ENCODE results near the gene UNG. TPM values are rescaled to one million over a fixed set of nuclear protein-coding genes. Genes with fewer than 3 reads are reported as not detected.

UNG gene
- total RNA-seq, 4 donors from 2014 or later: 6.7 to 29.4 (median 20.9) TPM

DNA sequence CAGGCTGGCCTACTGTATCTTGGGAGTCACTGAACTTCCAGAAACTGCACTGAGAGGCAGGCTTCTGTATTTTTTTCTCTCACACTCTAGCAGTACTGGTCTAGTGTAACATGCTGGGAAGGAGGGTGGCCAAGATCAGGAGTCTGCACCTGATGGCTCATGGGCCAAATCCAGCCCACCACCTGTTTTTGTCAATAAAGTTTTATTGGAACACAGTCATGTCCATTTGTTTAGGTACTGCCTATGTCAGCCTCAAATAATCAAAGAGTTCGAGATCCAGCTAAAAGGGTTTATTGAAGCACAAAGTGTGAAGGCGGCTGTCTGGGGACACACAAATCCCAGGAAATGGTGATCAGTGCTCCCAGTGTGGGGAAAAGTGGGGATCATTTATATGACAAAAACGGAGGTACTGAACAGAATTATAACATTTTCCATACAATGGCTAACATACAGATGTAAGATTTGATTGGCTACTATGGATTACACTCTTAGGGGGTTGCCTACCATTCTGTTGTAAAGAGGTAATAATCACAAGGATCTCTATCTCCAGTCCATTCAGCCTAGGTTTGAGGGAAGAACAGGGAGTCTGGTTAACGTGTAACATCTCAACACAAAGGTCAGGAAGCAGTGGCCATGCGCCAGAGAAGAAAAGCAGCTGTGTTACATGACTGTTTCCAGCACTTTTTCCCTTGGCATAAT lies 32.1 kb upstream of the UNG start:
- Histone ChIP-seq H3K9me3 (no peaks in the 10 kb centered on the region), H3K4me1 (peaks cover 0 to 26% (median 7%) of the 10 kb centered on the region in 4 donors), H3K36me3 (peaks cover 0 to 19% (median 3%) of the 10 kb centered on the region in 4 donors), H3K27ac (peak overlapping the region; percentile 33 to 69 (median 66)), H3K4me3 (no peak overlapping the region), H3K27me3 (no peaks in the 10 kb centered on the region)
- intact Hi-C loops (cut with DNase I; ENCODE audit: low total_unique reads): no loop called here
- in situ Hi-C loops (cut with MboI; ENCODE audit: low pct_ligation_motif_present in 1 of 4, low pct_unique_long_range_greater_than_20kb in 1 of 4, low sequenced_read_pairs in 3 of 4): no loop called here
- peak; percentile 67 for DNase-seq
- WGBS, 2 donors (ENCODE audit: low coverage in 1 of 2): 49 to 67% methylated on average over 4 to 5 of the region's 5 CpGs
- no peak for TF ChIP-seq POLR2A (IDR thresholded peaks at IDR 0.05)

DNA sequence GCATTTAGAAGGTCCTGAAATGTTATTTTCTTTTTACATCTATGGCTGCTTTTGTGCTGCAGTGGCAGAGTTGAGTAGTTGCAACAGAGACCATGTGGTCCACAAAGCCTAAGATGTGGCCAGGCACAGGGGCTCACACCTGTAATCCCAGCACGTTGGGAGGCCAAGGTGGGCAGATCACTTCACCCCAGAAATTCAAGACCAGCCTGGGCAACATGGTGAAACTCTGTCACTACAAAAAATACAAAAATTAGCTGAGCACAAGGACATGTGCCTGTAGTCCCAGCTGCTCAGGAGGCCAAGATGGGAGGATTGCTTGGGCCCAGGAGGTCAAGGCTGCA lies 31.6 kb upstream of the UNG start:
- Histone ChIP-seq H3K27me3 (no peaks in the 10 kb centered on the region), H3K4me3 (no peak overlapping the region), H3K27ac (peak overlapping the region; percentile 33 to 69 (median 66)), H3K4me1 (peaks cover 0 to 30% (median 8%) of the 10 kb centered on the region in 4 donors), H3K36me3 (peaks cover 0 to 19% (median 3%) of the 10 kb centered on the region in 4 donors), H3K9me3 (no peaks in the 10 kb centered on the region)
- DNase-seq: no peak
- TF ChIP-seq EP300 (IDR thresholded peaks at IDR 0.05; ENCODE audit: low read depth) (no peak), POLR2A (IDR thresholded peaks at IDR 0.05) (no peak), CTCF (IDR thresholded peaks at IDR 0.05) (no peak), POLR2AphosphoS5 (IDR thresholded peaks at IDR 0.05) (no peak)
- in situ Hi-C loops (cut with MboI; ENCODE audit: low pct_ligation_motif_present in 1 of 4, low pct_unique_long_range_greater_than_20kb in 1 of 4, low sequenced_read_pairs in 3 of 4) (no loop called here), intact Hi-C loops (cut with DNase I; ENCODE audit: low total_unique reads) (no loop called here)
- 47% methylated on average over 1 of the region's 1 CpG; no CpG with 5 or more reads in 1 of the 2 donors for WGBS, 2 donors (ENCODE audit: low coverage in 1 of 2)

GRCh38 chr12:109069307-109070271 lies 27.8 kb upstream of the UNG start:
- in situ Hi-C loops (cut with MboI; ENCODE audit: low pct_ligation_motif_present in 1 of 4, low pct_unique_long_range_greater_than_20kb in 1 of 4, low sequenced_read_pairs in 3 of 4): no loop called here

DNA sequence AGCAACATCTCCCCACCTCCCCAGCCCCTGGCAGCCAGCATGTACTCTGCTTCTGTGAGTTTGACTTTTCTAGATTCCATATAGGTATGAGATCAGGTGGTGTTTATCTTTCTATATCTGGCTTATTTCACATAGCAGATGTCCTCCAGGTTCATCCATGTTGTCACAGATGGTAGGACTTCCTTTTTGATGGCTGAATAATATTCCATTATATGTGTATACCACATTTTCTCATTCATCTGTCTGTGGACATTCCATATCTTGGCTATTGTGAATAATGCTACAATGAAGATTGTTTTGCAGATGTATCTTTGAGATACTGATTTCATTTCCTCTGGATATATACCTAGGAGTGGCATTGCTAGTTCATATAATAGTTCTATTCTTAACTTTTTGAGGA lies 22.5 kb upstream of the UNG start:
- Histone ChIP-seq H3K9me3 (no peaks in the 10 kb centered on the region), H3K4me1 (peaks cover 0 to 7% (median 2%) of the 10 kb centered on the region in 4 donors), H3K27me3 (no peaks in the 10 kb centered on the region), H3K27ac (no peak overlapping the region), H3K4me3 (no peak overlapping the region), H3K36me3 (peaks cover 0 to 43% (median 14%) of the 10 kb centered on the region in 4 donors)
- intact Hi-C loops (cut with DNase I; ENCODE audit: low total_unique reads) (no loop called here), in situ Hi-C loops (cut with MboI; ENCODE audit: low pct_ligation_motif_present in 1 of 4, low pct_unique_long_range_greater_than_20kb in 1 of 4, low sequenced_read_pairs in 3 of 4) (loop anchor here in 2 of 4 donors (25.0 kb wide), 2 partner anchors 413 to 513 kb away; partner anchors contain the start of genes ISCU (in 2 of the 2) and SART3 (in 2 of the 2))
- no peak for DNase-seq
- TF ChIP-seq POLR2AphosphoS5 (IDR thresholded peaks at IDR 0.05) (no peak), EP300 (IDR thresholded peaks at IDR 0.05; ENCODE audit: low read depth) (no peak), CTCF (IDR thresholded peaks at IDR 0.05) (no peak), POLR2A (IDR thresholded peaks at IDR 0.05) (no peak)

More at GRCh38 chr12:109069307-109070271, 27.8 kb upstream of the UNG start:
- no peaks in the 10 kb centered on the region for H3K9me3 ChIP-seq
- peak overlapping the region in 3 of 4 donors; percentile 3 to 32 (median 18) for H3K4me3 ChIP-seq
- H3K27me3 ChIP-seq: no peaks in the 10 kb centered on the region
- H3K36me3 ChIP-seq: peaks cover 0 to 30% (median 11%) of the 10 kb centered on the region in 4 donors
- WGBS, 2 donors (ENCODE audit: low coverage in 1 of 2): 51 to 77% methylated on average over 5 to 17 of the region's 17 CpGs
- H3K27ac ChIP-seq: peak overlapping the region; percentile 73 to 87 (median 84)
- peak; percentile 81 for DNase-seq
- TF ChIP-seq EP300 (IDR thresholded peaks at IDR 0.05; ENCODE audit: low read depth) (no peak), POLR2AphosphoS5 (IDR thresholded peaks at IDR 0.05) (peak in 1 of 3 donors; percentile 50), POLR2A (IDR thresholded peaks at IDR 0.05) (peak; percentile 76)
- H3K4me1 ChIP-seq: peaks cover 0 to 30% (median 8%) of the 10 kb centered on the region in 4 donors
- intact Hi-C loops (cut with DNase I; ENCODE audit: low total_unique reads): no loop called here
